Measurements from ENCODE around the gene AP3B1.

DNA sequence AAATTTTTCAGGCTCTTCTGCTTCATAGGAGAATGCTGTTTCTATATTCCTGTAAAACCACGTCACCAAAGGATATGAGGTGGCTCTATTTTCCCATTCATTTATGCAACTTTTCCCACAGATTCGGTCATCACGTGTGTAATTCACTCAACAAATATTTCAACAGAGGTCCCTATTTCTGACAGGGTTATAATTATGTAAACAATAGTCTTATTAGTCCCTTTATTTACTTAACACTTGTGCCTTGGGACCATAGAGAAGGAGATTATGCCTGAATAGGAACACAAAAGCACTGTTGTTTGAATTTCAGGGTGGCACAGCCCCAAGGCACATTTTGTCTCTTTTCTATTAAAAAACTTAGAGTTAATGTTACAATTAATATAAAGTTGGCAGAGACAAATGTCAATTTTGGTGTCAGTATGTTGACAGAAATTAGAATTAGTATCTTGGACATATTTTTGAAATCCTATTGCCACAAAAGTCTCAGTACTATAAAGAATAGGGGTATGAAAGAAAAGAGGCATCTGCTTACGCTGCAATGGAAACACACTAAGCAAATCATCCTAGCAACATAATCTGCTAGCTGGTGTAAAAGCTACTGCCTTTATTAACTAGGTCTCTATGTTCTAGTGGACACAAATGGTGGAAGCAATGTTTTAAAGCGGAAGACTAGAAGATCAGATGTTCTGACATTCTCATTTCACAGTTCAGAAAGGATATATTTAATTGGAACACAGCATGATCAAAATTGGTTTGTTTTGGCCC lies 289.3 kb downstream of the AP3B1 start:
- TF ChIP-seq, protein P1, sequence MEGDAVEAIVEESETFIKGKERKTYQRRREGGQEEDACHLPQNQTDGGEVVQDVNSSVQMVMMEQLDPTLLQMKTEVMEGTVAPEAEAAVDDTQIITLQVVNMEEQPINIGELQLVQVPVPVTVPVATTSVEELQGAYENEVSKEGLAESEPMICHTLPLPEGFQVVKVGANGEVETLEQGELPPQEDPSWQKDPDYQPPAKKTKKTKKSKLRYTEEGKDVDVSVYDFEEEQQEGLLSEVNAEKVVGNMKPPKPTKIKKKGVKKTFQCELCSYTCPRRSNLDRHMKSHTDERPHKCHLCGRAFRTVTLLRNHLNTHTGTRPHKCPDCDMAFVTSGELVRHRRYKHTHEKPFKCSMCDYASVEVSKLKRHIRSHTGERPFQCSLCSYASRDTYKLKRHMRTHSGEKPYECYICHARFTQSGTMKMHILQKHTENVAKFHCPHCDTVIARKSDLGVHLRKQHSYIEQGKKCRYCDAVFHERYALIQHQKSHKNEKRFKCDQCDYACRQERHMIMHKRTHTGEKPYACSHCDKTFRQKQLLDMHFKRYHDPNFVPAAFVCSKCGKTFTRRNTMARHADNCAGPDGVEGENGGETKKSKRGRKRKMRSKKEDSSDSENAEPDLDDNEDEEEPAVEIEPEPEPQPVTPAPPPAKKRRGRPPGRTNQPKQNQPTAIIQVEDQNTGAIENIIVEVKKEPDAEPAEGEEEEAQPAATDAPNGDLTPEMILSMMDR (IDR thresholded peaks at IDR 0.05; ENCODE audit: insufficient read depth, low read length): no peak
- TF ChIP-seq, protein P2, sequence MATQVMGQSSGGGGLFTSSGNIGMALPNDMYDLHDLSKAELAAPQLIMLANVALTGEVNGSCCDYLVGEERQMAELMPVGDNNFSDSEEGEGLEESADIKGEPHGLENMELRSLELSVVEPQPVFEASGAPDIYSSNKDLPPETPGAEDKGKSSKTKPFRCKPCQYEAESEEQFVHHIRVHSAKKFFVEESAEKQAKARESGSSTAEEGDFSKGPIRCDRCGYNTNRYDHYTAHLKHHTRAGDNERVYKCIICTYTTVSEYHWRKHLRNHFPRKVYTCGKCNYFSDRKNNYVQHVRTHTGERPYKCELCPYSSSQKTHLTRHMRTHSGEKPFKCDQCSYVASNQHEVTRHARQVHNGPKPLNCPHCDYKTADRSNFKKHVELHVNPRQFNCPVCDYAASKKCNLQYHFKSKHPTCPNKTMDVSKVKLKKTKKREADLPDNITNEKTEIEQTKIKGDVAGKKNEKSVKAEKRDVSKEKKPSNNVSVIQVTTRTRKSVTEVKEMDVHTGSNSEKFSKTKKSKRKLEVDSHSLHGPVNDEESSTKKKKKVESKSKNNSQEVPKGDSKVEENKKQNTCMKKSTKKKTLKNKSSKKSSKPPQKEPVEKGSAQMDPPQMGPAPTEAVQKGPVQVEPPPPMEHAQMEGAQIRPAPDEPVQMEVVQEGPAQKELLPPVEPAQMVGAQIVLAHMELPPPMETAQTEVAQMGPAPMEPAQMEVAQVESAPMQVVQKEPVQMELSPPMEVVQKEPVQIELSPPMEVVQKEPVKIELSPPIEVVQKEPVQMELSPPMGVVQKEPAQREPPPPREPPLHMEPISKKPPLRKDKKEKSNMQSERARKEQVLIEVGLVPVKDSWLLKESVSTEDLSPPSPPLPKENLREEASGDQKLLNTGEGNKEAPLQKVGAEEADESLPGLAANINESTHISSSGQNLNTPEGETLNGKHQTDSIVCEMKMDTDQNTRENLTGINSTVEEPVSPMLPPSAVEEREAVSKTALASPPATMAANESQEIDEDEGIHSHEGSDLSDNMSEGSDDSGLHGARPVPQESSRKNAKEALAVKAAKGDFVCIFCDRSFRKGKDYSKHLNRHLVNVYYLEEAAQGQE (IDR thresholded peaks at IDR 0.05; ENCODE audit: insufficient replicate concordance, low read depth): no peak
- no peak for TF ChIP-seq SPI1 (IDR thresholded peaks at IDR 0.05; ENCODE audit: borderline replicate concordance, low read depth)
- no peak for TF ChIP-seq GABPA (IDR thresholded peaks at IDR 0.05; ENCODE audit: low read depth)
